B cell (primary cell): Measurements from ENCODE around the gene GPT2.

ENCODE experiments used
- CTCF ChIP-seq: fragments of 200-600 bp; IDR thresholded peaks from one replicate; pipeline ENCODE4 v1.8.0; 2022; ENCODE audit warnings: antibody characterized with exemption, mild to moderate bottlenecking
- EZH2 ChIP-seq: IDR thresholded peaks from 2 replicates; pipeline ENCODE4 v1.6.1; 2012; ENCODE audit warnings: borderline replicate concordance, low read depth, mild to moderate bottlenecking, moderate library complexity, low read length; ENCODE audit not compliant: insufficient read depth, poor library complexity, severe bottlenecking

GRCh38 chr16:46928811-46929210 is 44.6 kb downstream of the GPT2 start:
- TF ChIP-seq CTCF (no peak), EZH2 (no peak)
